LNCaP clone FGC (cell line): ENCODE data around the gene ING4.

Experiments used
- DNase-seq: peaks from one replicate; pipeline ENCODE4 v3.0.0-alpha.2; 2011; ENCODE audit warnings: low read depth
- H3K4me3 ChIP-seq: 2 replicates; pipeline ENCODE4 v1.5.1; 2011; ENCODE audit warnings: mild to moderate bottlenecking, low read depth, low read length, control low read depth
- TF ChIP-seq, protein P1 (sequence below): IDR thresholded peaks from 2 replicates; pipeline ENCODE4 v1.5.1; 2012; ENCODE audit warnings: mild to moderate bottlenecking; ENCODE audit not compliant: control insufficient read depth, insufficient read depth; ENCODE audit errors: extremely low read depth

ING4 gene

DNA sequence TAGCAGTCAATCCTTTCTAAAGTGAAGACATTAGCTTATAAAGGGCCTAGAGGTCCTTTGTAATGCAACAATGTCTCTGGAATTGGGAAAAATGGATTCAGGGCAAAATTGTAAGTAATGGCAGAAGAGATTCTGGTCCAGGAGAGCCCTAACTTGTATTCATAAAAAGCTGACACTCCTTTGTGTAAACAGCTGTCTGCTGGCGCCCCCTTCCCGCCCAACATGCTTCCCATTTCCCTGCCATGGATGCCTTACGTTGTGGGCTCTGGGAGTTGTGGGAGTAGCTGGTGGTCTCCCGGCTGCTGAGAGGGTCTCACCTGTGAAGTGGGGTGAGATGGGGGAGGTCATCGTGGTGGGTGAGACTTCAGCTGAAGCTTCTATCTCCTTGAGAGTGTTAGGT is 18.0 kb downstream of the ING4 start:
- DNase-seq: no peak
- no peak overlapping the region for H3K4me3 ChIP-seq
- TF ChIP-seq, protein P1, sequence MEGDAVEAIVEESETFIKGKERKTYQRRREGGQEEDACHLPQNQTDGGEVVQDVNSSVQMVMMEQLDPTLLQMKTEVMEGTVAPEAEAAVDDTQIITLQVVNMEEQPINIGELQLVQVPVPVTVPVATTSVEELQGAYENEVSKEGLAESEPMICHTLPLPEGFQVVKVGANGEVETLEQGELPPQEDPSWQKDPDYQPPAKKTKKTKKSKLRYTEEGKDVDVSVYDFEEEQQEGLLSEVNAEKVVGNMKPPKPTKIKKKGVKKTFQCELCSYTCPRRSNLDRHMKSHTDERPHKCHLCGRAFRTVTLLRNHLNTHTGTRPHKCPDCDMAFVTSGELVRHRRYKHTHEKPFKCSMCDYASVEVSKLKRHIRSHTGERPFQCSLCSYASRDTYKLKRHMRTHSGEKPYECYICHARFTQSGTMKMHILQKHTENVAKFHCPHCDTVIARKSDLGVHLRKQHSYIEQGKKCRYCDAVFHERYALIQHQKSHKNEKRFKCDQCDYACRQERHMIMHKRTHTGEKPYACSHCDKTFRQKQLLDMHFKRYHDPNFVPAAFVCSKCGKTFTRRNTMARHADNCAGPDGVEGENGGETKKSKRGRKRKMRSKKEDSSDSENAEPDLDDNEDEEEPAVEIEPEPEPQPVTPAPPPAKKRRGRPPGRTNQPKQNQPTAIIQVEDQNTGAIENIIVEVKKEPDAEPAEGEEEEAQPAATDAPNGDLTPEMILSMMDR: no peak

DNA sequence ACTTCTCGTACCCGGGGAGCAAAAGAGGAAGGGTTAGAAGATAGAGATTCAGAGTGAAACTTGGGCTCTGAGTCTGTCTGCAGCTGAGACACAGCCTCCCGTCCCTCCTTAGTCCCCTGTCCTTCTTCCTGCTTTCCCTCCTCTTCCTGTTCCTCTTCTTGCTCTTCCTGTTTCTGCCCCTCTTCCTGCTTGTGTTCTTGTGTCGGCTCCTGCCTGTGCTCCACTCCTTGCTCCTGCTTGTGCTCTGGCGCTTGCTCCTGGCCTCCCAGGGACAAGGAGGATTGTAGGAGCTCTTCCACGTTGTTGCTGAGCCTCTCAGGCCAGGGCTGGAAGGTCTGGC is 18.7 kb downstream of the ING4 start:
- no peak overlapping the region for H3K4me3 ChIP-seq
- TF ChIP-seq, protein P1: no peak

DNA sequence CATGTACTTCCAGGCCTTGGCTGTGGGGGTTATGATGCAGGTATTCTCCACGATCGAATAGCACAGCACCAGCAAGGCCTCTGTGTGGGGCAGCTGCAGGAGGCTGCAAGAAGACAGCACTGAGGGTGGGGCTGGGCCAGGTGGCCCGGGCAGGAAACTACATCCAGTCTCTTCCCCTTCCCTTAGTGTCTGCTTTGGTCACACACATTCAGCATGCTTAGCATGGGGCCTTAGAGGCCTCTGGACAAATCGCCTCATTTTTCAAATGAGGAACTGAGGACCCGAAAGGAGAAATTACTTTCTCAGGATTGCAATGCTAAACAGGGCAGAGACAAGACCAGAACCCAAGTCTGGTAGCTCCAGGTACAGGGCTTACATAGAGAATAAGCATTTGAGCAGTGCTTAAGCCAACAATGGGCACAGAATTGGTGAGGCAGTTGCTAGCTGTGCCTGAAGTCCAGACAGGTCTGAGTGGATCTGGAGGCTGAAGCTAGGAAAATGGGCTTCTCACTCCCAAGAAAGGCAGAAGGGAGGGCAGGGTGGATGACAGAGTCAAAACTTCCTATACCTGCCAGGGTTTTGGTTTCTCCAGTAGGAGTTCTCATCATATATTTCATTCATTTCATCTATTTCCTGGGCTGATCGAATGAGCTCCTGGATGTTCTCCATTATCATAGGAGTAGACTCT is 19.2 kb downstream of the ING4 start:
- no peak for DNase-seq
- no peak overlapping the region for H3K4me3 ChIP-seq
- TF ChIP-seq, protein P1: no peak

More for the DNA sequence above, 18.7 kb downstream of the ING4 start:
- DNase-seq: no peak

DNA sequence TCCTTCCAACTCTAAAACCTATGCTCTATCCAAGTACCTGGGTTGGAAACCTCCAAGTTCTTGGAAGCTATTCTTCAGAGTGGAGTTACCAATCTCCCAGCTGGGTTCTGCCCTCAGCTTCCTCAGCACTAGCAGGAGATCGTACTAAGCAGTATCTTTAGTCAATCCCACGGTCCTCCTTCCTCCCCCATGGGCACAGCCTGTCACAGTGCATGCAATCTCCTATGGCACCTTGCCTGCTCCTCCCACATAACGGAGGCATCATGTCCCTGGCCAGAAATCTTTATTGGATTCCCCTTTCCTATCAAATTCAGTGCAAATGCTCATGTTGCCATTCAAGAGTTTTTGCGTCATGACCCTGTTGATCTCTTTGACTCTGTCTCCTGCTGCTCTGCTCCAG is 21.8 kb downstream of the ING4 start:
- no peak overlapping the region for H3K4me3 ChIP-seq
- DNase-seq: no peak
- TF ChIP-seq, protein P1: no peak

DNA sequence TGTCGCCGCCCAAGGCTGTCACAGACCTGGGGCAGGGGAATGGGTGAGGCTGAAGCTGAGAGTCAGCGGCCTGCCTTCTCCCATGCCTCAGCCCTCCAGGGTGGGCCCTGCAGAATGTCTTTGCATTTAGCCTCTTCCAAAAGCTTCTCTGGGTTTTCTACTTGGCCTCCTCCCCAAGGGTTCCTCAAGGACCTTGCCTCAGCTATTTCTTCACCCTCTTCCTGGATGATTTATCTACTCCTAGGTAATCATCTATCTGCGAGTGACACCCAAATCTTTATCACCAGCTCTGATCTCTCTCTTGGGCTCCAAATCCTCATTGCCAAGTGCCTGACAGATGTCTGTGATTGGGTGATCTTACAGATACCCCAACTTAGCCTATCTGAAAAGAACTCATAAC is 22.4 kb downstream of the ING4 start:
- no peak overlapping the region for H3K4me3 ChIP-seq
- no peak for DNase-seq
- TF ChIP-seq, protein P1: no peak

DNA sequence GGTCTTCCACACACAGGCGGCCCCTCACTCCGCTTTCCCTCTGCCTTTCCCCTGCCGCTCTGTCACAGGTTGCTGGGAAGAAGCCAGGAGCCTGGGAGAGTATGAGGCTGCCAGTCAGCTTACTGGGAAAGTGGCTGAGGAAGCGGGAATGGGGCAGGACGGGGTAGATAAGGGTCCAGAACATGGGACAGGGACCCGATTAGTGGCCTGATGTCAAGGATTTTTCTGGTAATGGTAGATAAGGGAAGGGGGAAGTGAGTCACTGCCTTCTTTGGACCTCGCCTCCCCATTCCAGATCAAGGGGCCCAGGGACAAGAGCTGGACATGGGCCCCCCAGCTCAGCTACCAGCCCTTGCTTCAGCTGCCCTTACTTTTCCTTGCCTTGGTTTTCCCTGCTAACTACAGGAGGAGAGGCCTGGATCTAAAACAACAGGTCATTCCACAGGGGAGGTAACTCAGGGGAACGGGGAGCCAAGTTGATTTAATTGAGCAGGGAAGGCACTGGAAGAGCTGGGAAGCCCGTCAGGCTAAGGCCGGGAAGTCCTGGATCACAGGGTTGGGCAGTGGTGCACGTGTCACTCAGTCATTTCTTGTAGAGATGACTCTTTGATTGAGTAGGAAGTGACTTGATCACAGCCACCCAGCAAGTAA is 23.6 kb downstream of the ING4 start:
- no peak for DNase-seq
- no peak overlapping the region for H3K4me3 ChIP-seq
- TF ChIP-seq, protein P1: no peak

DNA sequence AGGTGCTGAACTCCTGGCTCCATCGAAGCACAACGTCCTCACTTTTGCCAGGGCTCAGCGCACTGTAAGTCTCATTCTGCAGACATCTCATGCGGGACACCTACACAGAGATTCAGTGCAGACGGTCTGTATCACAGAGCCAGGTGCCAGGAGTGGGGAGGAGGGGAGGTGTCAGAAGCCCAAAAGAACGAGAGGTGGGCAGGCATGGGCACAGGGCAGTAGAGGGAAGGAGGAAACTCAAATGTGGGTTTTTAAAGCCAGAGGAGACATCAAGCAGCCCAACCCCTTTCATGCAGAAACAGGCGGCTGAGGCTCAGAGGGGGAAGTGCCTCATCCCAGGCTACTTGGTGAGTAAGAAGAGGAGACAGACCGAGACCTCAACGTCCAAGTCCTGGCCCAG is 24.6 kb downstream of the ING4 start:
- no peak overlapping the region for H3K4me3 ChIP-seq
- TF ChIP-seq, protein P1: no peak
- no peak for DNase-seq
